ENCODE measurements around the gene PEF1.

DNA sequence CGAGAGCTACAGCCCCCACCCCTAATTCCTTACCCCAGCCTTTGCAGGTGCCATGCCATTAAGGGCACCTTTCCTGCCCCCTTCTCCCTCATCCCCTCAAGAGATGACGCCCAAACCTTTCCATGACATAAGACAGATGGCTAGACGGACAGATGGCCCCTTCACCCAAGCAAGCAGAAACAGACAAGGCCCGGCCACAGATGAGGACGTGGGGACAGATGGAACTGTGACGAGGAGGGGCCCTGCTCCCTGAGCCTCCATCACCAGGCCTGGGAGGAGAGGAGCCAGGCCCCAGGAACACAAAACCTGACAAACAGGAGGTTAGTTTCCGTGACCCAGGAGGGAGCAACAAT is 24.7 kb upstream of the PEF1 start:
- TF ChIP-seq POLR2AphosphoS5 (IDR thresholded peaks at IDR 0.05; ENCODE audit: low read depth, low read length) (no peak), POLR2A (IDR thresholded peaks at IDR 0.05; ENCODE audit: control extremely low read depth in 1 of 2, low read depth in 2 of 2, low read length in 2 of 2) (no peak), PHF8 (conservative IDR thresholded peaks at IDR 0.05; ENCODE audit: low read depth, low read length) (no peak), EP300 (IDR thresholded peaks at IDR 0.05; ENCODE audit: borderline replicate concordance in 1 of 2, low read depth in 2 of 2, low read length in 2 of 2) (no peak), CHD2 (IDR thresholded peaks at IDR 0.05; ENCODE audit: low read length) (no peak), RBBP5 (IDR thresholded peaks at IDR 0.05; ENCODE audit: borderline replicate concordance, low read depth, low read length) (no peak), YY1 (IDR thresholded peaks at IDR 0.05; ENCODE audit: low read depth, low read length) (no peak), TAF1 (IDR thresholded peaks at IDR 0.05; ENCODE audit: low read depth, low read length) (no peak), SIN3A (conservative IDR thresholded peaks at IDR 0.05 in 1 of 2, IDR thresholded peaks at IDR 0.05 in 1 of 2; ENCODE audit: low read depth in 1 of 2, low read length in 2 of 2) (no peak), BRCA1 (IDR thresholded peaks at IDR 0.05; ENCODE audit: low read depth, low read length) (no peak)
- TF ChIP-seq, protein P1, sequence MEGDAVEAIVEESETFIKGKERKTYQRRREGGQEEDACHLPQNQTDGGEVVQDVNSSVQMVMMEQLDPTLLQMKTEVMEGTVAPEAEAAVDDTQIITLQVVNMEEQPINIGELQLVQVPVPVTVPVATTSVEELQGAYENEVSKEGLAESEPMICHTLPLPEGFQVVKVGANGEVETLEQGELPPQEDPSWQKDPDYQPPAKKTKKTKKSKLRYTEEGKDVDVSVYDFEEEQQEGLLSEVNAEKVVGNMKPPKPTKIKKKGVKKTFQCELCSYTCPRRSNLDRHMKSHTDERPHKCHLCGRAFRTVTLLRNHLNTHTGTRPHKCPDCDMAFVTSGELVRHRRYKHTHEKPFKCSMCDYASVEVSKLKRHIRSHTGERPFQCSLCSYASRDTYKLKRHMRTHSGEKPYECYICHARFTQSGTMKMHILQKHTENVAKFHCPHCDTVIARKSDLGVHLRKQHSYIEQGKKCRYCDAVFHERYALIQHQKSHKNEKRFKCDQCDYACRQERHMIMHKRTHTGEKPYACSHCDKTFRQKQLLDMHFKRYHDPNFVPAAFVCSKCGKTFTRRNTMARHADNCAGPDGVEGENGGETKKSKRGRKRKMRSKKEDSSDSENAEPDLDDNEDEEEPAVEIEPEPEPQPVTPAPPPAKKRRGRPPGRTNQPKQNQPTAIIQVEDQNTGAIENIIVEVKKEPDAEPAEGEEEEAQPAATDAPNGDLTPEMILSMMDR (IDR thresholded peaks at IDR 0.05; ENCODE audit: control extremely low read depth in 1 of 3, insufficient read depth in 1 of 3, low read depth in 1 of 3, low read length in 3 of 3) = no peak
